HG03378 (cell line): ENCODE data around the gene SEC31B.

Experiments
- ATAC-seq: cut with Tn5 transposase; IDR thresholded peaks from one replicate; pipeline ENCODE4 v1.9.1; 2021; ENCODE audit warnings: mild to moderate bottlenecking, moderate library complexity; ENCODE audit not compliant: unreplicated experiment

The SEC31B gene

GRCh38 chr10:100448951-100449350, 70.7 kb downstream of the SEC31B start:
- ATAC-seq = no peak

GRCh38 chr10:100447663-100448062, 72.0 kb downstream of the SEC31B start:
- no peak for ATAC-seq

GRCh38 chr10:100446130-100446761, 73.4 kb downstream of the SEC31B start:
- no peak for ATAC-seq

GRCh38 chr10:100442548-100442947, 77.1 kb downstream of the SEC31B start:
- no peak for ATAC-seq

GRCh38 chr10:100438674-100439315, 80.9 kb downstream of the SEC31B start:
- ATAC-seq = no peak
